Measurements from ENCODE around the gene NFKBIL1.

Gene NFKBIL1

GRCh38 chr6:31541059-31541657 is 6.2 kb upstream of the NFKBIL1 start:
- peak overlapping the region; percentile 63 for H3K4me3 ChIP-seq (replicated peaks; ENCODE audit: insufficient read depth, low read length)
- H3K27ac ChIP-seq (replicated peaks): peak overlapping the region; percentile 98
- TF ChIP-seq, protein P1, sequence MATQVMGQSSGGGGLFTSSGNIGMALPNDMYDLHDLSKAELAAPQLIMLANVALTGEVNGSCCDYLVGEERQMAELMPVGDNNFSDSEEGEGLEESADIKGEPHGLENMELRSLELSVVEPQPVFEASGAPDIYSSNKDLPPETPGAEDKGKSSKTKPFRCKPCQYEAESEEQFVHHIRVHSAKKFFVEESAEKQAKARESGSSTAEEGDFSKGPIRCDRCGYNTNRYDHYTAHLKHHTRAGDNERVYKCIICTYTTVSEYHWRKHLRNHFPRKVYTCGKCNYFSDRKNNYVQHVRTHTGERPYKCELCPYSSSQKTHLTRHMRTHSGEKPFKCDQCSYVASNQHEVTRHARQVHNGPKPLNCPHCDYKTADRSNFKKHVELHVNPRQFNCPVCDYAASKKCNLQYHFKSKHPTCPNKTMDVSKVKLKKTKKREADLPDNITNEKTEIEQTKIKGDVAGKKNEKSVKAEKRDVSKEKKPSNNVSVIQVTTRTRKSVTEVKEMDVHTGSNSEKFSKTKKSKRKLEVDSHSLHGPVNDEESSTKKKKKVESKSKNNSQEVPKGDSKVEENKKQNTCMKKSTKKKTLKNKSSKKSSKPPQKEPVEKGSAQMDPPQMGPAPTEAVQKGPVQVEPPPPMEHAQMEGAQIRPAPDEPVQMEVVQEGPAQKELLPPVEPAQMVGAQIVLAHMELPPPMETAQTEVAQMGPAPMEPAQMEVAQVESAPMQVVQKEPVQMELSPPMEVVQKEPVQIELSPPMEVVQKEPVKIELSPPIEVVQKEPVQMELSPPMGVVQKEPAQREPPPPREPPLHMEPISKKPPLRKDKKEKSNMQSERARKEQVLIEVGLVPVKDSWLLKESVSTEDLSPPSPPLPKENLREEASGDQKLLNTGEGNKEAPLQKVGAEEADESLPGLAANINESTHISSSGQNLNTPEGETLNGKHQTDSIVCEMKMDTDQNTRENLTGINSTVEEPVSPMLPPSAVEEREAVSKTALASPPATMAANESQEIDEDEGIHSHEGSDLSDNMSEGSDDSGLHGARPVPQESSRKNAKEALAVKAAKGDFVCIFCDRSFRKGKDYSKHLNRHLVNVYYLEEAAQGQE (IDR thresholded peaks at IDR 0.05; ENCODE audit: insufficient replicate concordance, low read depth): no peak
- peak; percentile 14; the same call in 1 of the 2 replicates for TF ChIP-seq SPI1 (IDR thresholded peaks at IDR 0.05; ENCODE audit: borderline replicate concordance, low read depth)
- TF ChIP-seq, protein P2, sequence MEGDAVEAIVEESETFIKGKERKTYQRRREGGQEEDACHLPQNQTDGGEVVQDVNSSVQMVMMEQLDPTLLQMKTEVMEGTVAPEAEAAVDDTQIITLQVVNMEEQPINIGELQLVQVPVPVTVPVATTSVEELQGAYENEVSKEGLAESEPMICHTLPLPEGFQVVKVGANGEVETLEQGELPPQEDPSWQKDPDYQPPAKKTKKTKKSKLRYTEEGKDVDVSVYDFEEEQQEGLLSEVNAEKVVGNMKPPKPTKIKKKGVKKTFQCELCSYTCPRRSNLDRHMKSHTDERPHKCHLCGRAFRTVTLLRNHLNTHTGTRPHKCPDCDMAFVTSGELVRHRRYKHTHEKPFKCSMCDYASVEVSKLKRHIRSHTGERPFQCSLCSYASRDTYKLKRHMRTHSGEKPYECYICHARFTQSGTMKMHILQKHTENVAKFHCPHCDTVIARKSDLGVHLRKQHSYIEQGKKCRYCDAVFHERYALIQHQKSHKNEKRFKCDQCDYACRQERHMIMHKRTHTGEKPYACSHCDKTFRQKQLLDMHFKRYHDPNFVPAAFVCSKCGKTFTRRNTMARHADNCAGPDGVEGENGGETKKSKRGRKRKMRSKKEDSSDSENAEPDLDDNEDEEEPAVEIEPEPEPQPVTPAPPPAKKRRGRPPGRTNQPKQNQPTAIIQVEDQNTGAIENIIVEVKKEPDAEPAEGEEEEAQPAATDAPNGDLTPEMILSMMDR (IDR thresholded peaks at IDR 0.05; ENCODE audit: insufficient read depth, low read length): no peak
- no peak for TF ChIP-seq POLR2AphosphoS5 (IDR thresholded peaks at IDR 0.05; ENCODE audit: low read depth)
- DNase-seq (ENCODE audit: low read depth in 1 of 2, low spot score in 1 of 2): peak in 1 of 2 experiments; percentile 85
- H3K27me3 ChIP-seq (ENCODE audit: insufficient read depth, poor library complexity, severe bottlenecking): no peaks in the 10 kb centered on the region

DNA sequence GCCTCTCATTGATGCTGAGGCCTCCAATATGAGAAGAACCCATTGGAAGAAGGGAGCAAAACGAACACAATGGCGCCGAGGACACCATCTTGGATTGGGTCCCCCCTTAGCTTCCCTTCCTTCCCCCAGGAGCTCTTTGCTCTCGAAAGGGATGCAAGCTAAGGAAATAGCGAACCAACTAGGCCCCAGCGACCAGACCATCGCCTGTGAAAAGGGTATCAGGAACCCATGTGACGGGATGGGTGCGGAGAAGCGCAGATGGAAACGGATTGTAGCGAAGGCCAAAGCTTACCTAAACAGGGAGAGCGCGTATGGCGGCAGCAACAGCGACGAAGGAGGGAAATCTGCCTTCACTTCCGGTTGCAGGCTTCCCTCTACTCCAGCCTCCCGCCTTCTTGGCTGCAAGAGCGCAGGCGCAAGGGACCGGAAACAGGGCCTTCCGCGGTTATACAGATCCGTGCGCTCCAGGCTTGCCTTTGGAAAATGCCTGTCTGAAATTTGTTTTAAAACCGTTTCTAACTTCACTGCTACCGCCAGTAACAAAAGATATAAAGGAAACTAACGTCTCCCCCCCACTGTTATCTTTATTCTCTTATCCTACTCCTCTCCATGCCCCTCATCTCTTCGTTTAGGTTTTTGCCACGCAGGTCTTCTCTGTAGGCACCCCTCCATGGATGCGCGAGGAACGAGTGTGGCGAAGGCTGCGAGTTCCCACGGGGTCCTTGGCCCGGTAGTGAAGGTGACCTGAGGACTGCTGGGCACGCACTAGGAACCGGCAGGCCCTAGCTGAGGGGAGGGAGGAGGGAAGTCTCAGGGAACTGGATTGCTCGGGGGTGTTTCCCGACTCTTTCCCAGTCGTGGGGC is 5.5 kb upstream of the NFKBIL1 start, which contains the start of gene DDX39B:
TSS of gene DDX39B (minus strand) at position 346 of the 864 bp plus-strand sequence. CDS start 1,471 bp downstream, outside the sequence.
- Histone ChIP-seq H3K27ac (replicated peaks) (peak within 1 kb of the TSS; percentile 98), H3K27me3 (ENCODE audit: insufficient read depth, poor library complexity, severe bottlenecking) (no peaks in the 10 kb centered on the region), H3K4me3 (replicated peaks; ENCODE audit: insufficient read depth, low read length) (peak within 1 kb of the TSS; percentile 63)
- TF ChIP-seq POLR2AphosphoS5 (IDR thresholded peaks at IDR 0.05; ENCODE audit: low read depth) (peak; percentile 93), GABPA (IDR thresholded peaks at IDR 0.05; ENCODE audit: low read depth) (peak; percentile 73), SPI1 (IDR thresholded peaks at IDR 0.05; ENCODE audit: borderline replicate concordance, low read depth) (peak; percentile 25; the same call in 1 of the 2 replicates)
- TF ChIP-seq, protein P1 (IDR thresholded peaks at IDR 0.05; ENCODE audit: insufficient replicate concordance, low read depth): peak; percentile 80
- TF ChIP-seq, protein P2 (IDR thresholded peaks at IDR 0.05; ENCODE audit: insufficient read depth, low read length): no peak
- DNase-seq (ENCODE audit: low read depth in 1 of 2, low spot score in 1 of 2): peak; percentile 96 to 98

- H3K27ac ChIP-seq (replicated peaks): no peak overlapping the region
- H3K27me3 ChIP-seq (ENCODE audit: insufficient read depth, poor library complexity, severe bottlenecking): no peaks in the 10 kb centered on the region
- H3K4me3 ChIP-seq (replicated peaks; ENCODE audit: insufficient read depth, low read length): no peak overlapping the region
- DNase-seq (ENCODE audit: low read depth in 1 of 2, low spot score in 1 of 2): no peak
- TF ChIP-seq, protein P1 (IDR thresholded peaks at IDR 0.05; ENCODE audit: insufficient replicate concordance, low read depth): no peak
- TF ChIP-seq, protein P2 (IDR thresholded peaks at IDR 0.05; ENCODE audit: insufficient read depth, low read length): no peak
- TF ChIP-seq GABPA (IDR thresholded peaks at IDR 0.05; ENCODE audit: low read depth) (no peak), SPI1 (IDR thresholded peaks at IDR 0.05; ENCODE audit: borderline replicate concordance, low read depth) (no peak), POLR2AphosphoS5 (IDR thresholded peaks at IDR 0.05; ENCODE audit: low read depth) (no peak)
These were observed 3.8 kb upstream of the NFKBIL1 start for GRCh38 chr6:31543639-31544038.
